ENCODE data around the gene FOXC1.

Gene FOXC1

GRCh38 chr6:1600063-1600763, 9.5 kb upstream of the FOXC1 start:
- no peak for DNase-seq (ENCODE audit: low spot score)

- DNase-seq (ENCODE audit: low spot score): no peak
Observed at GRCh38 chr6:1600764-1601157, 9.0 kb upstream of the FOXC1 start.

- DNase-seq (ENCODE audit: low spot score): no peak
Observed at GRCh38 chr6:1601158-1602048, 8.3 kb upstream of the FOXC1 start.

- DNase-seq (ENCODE audit: low spot score): no peak
Observed at GRCh38 chr6:1602049-1602713, 7.5 kb upstream of the FOXC1 start.

GRCh38 chr6:1603708-1604107, 6.0 kb upstream of the FOXC1 start:
- no peak for DNase-seq (ENCODE audit: low spot score)

GRCh38 chr6:1604158-1605003, 5.3 kb upstream of the FOXC1 start:
- DNase-seq (ENCODE audit: low spot score): peak; percentile 89

GRCh38 chr6:1605004-1605892, 4.5 kb upstream of the FOXC1 start:
- no peak for DNase-seq (ENCODE audit: low spot score)

GRCh38 chr6:1605893-1606779, 3.6 kb upstream of the FOXC1 start:
- no peak for DNase-seq (ENCODE audit: low spot score)

GRCh38 chr6:1606780-1607515, 2.8 kb upstream of the FOXC1 start:
- no peak for DNase-seq (ENCODE audit: low spot score)

GRCh38 chr6:1607516-1608221, 2.0 kb upstream of the FOXC1 start:
- no peak for DNase-seq (ENCODE audit: low spot score)

- no peak for DNase-seq (ENCODE audit: low spot score)
Observed at GRCh38 chr6:1608222-1609040, 1.3 kb upstream of the FOXC1 start.

GRCh38 chr6:1609041-1609647, 571 bp upstream of the FOXC1 start:
- no peak for DNase-seq (ENCODE audit: low spot score)

GRCh38 chr6:1610497-1611321, 994 bp downstream of the FOXC1 start:
- no peak for DNase-seq (ENCODE audit: low spot score)

- peak; percentile 81 for DNase-seq (ENCODE audit: low spot score)
Observed at GRCh38 chr6:1611322-1611571, 1.5 kb downstream of the FOXC1 start.

- no peak for DNase-seq (ENCODE audit: low spot score)
Observed at GRCh38 chr6:1611572-1612298, 2.0 kb downstream of the FOXC1 start.
